ENCODE measurements around the gene PRKCA.

- TF ChIP-seq POLR2A (IDR thresholded peaks at IDR 0.05): no peak
- TF ChIP-seq EP300 (IDR thresholded peaks at IDR 0.05): no peak
Observed at GRCh38 chr17:66654764-66655163, 352.4 kb downstream of the PRKCA start.

Data from ovary (tissue), 1 donor.